IPS-NIHi7 (cell line): Measurements from ENCODE around the gene ITGAX.
"Not testable (repeated sequence)": the region's sequence is repeated elsewhere in the genome, so short reads cannot be mapped to it uniquely, and the experiment has no call there.

Experiments used
- DNase-seq: peaks from one replicate; pipeline ENCODE4 v3.0.0; 2012; ENCODE audit warnings: mixed read lengths; ENCODE audit errors: extremely low spot score

Gene ITGAX

GRCh38 chr16:31354394-31355291, at the start of gene ITGAX:
TSS of gene ITGAX (plus strand) at chr16:31355176. CDS start at chr16:31355255, 79 bp downstream.
- DNase-seq = peak; percentile 74

- no peak for DNase-seq
Measured at GRCh38 chr16:31305219-31305618, 49.8 kb upstream of the ITGAX start.

DNA sequence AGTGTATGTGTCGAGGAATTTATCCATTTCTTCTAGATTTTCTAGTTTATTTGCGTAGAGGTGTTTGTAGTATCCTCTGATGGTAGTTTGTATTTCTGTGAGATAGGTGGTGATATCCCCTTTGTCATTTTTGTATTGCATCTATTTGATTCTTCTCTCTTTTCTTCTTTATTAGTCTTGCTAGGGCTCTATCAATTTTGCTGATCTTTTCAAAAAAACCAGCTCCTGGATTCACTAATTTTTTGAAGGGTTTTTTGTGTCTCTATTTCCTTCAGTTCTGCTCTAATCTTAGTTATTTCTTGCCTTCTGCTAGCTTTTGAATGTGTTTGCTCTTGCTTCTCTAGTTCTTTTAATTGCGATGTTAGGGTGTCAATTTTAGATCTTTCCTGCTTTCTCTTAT, 46.6 kb upstream of the ITGAX start:
- not testable (repeated sequence) for DNase-seq

- no peak for DNase-seq
Measured at GRCh38 chr16:31322500-31322899, 32.5 kb upstream of the ITGAX start.

- DNase-seq = peak; percentile 1
Measured at GRCh38 chr16:31323959-31324629, 30.9 kb upstream of the ITGAX start.

DNA sequence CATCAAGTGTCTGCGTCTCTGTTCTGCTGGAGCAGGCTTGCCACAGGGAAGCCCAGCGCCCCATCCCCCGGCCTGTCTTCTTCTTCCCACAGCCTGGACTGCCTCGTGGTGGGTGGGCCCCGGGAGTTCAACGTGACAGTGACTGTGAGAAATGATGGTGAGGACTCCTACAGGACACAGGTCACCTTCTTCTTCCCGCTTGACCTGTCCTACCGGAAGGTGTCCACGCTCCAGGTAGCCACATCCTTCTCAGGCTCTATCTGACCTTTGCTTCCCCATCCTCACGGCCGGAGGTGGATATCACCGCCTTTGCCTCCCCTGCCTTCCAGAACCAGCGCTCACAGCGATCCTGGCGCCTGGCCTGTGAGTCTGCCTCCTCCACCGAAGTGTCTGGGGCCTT, 29.8 kb upstream of the ITGAX start:
- DNase-seq = peak; percentile 4

GRCh38 chr16:31327646-31328225, 27.2 kb upstream of the ITGAX start:
- peak; percentile 54 for DNase-seq

GRCh38 chr16:31328322-31329052, 26.5 kb upstream of the ITGAX start:
- DNase-seq = no peak

GRCh38 chr16:31329671-31330552, 25.1 kb upstream of the ITGAX start:
- peak; percentile 18 for DNase-seq

- no peak for DNase-seq
Measured at GRCh38 chr16:31330553-31330890, 24.5 kb upstream of the ITGAX start.

DNA sequence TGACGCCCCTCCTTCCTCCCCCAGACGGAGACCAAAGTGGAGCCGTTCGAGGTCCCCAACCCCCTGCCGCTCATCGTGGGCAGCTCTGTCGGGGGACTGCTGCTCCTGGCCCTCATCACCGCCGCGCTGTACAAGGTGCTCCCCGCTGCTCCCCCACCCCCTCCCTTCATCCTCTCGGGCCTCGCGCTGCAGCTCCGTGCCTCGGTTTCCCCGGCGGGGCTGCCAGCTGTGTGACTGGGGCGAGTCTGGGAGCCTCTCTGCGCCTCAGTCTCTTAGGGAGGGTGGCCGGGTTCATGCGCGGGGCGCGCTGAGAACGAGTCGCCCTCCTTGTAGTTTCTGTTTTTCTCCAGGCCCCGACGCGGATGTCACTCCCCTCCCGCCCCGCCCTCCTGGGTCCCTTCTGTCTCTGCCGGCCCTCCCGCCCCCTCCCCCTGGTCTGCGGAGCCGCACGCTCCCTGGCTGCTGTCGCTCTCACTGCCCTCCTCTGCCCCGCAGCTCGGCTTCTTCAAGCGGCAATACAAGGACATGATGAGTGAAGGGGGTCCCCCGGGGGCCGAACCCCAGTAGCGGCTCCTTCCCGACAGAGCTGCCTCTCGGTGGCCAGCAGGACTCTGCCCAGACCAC, 23.7 kb upstream of the ITGAX start:
- peak; percentile 50 for DNase-seq

DNA sequence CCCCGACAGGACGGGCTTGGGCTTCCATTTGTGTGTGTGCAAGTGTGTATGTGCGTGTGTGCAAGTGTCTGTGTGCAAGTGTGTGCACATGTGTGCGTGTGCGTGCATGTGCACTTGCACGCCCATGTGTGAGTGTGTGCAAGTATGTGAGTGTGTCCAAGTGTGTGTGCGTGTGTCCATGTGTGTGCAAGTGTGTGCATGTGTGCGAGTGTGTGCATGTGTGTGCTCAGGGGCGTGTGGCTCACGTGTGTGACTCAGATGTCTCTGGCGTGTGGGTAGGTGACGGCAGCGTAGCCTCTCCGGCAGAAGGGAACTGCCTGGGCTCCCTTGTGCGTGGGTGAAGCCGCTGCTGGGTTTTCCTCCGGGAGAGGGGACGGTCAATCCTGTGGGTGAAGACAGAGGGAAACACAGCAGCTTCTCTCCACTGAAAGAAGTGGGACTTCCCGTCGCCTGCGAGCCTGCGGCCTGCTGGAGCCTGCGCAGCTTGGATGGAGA, 23.1 kb upstream of the ITGAX start:
- DNase-seq = peak; percentile 5

DNA sequence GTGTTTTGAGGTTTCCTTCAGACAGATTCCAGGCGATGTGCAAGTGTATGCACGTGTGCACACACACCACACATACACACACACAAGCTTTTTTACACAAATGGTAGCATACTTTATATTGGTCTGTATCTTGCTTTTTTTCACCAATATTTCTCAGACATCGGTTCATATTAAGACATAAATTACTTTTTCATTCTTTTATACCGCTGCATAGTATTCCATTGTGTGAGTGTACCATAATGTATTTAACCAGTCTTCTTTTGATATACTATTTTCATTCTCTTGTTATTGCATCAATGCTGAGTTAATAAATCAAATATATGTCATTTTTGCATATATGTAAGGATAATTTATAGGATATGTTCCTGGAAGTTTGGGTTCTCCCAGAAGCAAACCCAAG, 22.4 kb upstream of the ITGAX start:
- DNase-seq = no peak

DNA sequence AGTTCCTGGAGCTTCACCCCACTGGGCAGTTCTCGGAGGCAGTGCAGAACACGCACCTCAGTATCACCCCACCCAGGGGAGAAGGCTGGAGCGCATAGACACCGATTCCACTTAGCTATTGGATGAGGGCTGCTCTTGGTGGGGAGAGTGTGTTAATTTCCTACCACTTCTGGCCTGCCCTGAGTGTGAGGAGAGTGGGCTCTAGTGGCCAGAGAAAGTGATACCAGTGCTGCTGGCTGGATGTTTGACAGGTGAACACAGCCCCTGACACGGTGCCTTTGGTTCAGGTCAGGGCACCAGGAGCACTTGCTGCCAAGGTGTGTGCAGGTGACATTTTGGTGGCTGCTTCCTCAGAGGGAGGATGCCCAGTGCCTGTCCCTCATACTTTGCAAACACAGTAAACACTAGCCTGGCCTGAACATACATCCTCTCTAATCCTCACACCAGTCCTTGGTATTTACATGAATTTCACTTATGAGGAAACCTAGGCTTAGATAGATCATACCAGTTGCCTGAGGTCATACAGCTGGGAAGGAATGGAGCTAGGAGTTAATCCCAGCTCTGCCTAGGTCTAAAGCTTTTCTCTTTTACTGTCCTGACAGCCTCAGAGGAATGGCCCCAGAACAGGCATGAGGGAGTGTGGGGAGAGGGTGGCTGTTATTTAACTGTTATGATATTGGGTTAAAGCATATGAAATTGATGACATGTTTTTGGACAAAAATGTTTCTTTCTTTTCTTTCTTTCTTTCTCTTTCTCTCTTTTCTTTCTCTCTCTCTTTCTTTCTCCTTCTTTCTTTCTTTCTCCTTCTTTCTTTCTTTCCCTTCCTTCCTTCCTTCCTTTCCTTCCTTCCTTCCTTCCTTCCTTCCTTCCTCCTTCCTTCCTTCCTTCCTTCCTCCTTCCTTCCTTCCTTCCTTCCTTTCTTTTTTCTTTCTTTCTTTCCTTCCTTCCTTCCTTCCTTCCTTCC, 21.0 kb upstream of the ITGAX start:
- DNase-seq = peak; percentile 76

- peak; percentile 2 for DNase-seq
Measured at GRCh38 chr16:31334934-31335333, 20.0 kb upstream of the ITGAX start.

- peak; percentile 2 for DNase-seq
Measured at GRCh38 chr16:31335431-31335830, 19.5 kb upstream of the ITGAX start.

- not testable (repeated sequence) for DNase-seq
Measured at GRCh38 chr16:31338166-31338685, 16.8 kb upstream of the ITGAX start.

DNA sequence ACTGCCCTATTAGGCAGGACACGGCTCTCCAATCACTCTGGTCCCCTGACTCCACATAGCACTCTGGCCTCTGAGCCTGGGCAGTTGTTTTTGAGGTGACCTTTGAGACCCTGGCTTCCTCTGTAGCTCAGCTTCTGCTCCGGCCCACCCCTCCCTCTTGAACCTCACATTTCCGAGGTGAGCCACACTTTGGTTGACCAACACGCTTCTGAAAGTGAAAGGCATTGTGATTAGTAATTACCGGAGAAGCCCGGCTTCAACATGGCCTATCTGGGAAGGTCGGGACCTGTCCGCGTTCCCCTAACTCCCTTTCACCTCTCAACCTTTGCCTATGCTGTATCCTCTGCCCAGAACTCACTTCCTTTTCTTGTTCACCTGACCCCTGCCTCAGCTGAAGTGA, 10.3 kb upstream of the ITGAX start:
- no peak for DNase-seq

- DNase-seq = no peak
Measured at GRCh38 chr16:31347445-31347844, 7.5 kb upstream of the ITGAX start.
